Progenitor cell of endocrine pancreas (in vitro differentiated cells): ENCODE measurements around the gene TTLL8. TPM values are rescaled to one million over a fixed set of nuclear protein-coding genes. Genes with fewer than 3 reads are reported as not detected.
A peak's percentile ranks its signal among the peaks of the same experiment; 100 is the strongest.

ENCODE experiments used
- DNase-seq: peaks from one replicate; pipeline ENCODE4 v3.0.0; 2021; ENCODE audit warnings: low spot score; ENCODE audit not compliant: unreplicated experiment
- H3K27ac Mint-ChIP-seq: 2 replicates; pipeline ENCODE4 v1.8.0; 2021; ENCODE audit warnings: mild to moderate bottlenecking, moderate library complexity, mixed read lengths
- H3K27me3 Mint-ChIP-seq: 2 replicates; pipeline ENCODE4 v1.8.0; 2021; ENCODE audit warnings: mixed read lengths
- H3K36me3 Mint-ChIP-seq: 2 replicates; pipeline ENCODE4 v1.8.0; 2022; ENCODE audit warnings: mixed read lengths; ENCODE audit not compliant: insufficient read depth
- H3K4me1 Mint-ChIP-seq: 2 replicates; pipeline ENCODE4 v1.8.0; 2021; ENCODE audit warnings: low read depth, mixed read lengths
- H3K4me3 Mint-ChIP-seq: 2 replicates; pipeline ENCODE4 v1.8.0; 2021; ENCODE audit warnings: low read depth, mild to moderate bottlenecking, moderate library complexity, mixed read lengths
- H3K9me3 Mint-ChIP-seq: 2 replicates; pipeline ENCODE4 v1.8.0; 2021; ENCODE audit warnings: low read depth, mixed read lengths
- CTCF ChIP-seq: fragments of 200-600 bp; sonication (generic); IDR thresholded peaks from one replicate; pipeline ENCODE4 v1.5.0; 2021; ENCODE audit warnings: antibody characterized with exemption, mild to moderate bottlenecking; ENCODE audit not compliant: unreplicated experiment
- total RNA-seq: library from RNA; stranded (reverse); gene quantifications from 2 replicates; pipeline ENCODE4 v1.2.1, GENCODE V29; 2021

TTLL8 gene
- total RNA-seq, 1 donor from 2014 or later: not detected

- no peaks in the 10 kb centered on the region for H3K9me3 Mint-ChIP-seq
- peak overlapping the region; percentile 96 for H3K27ac Mint-ChIP-seq
- peaks cover 14% of the 10 kb centered on the region for H3K27me3 Mint-ChIP-seq
- peaks cover 6% of the 10 kb centered on the region for H3K4me1 Mint-ChIP-seq
- H3K36me3 Mint-ChIP-seq: no peaks in the 10 kb centered on the region
- TF ChIP-seq CTCF: no peak
- H3K4me3 Mint-ChIP-seq: peak overlapping the region; percentile 62
- no peak for DNase-seq
Observed at GRCh38 chr22:49971232-49972162, 86.6 kb downstream of the TTLL8 start.

GRCh38 chr22:49970528-49971231 is 87.4 kb downstream of the TTLL8 start:
- Mint-ChIP-seq H3K4me3 (peak overlapping the region; percentile 62), H3K27ac (peak overlapping the region; percentile 96), H3K9me3 (no peaks in the 10 kb centered on the region), H3K4me1 (peaks cover 6% of the 10 kb centered on the region), H3K36me3 (no peaks in the 10 kb centered on the region), H3K27me3 (peaks cover 12% of the 10 kb centered on the region)
- DNase-seq: peak; percentile 57
- TF ChIP-seq CTCF: no peak

GRCh38 chr22:49969751-49970527 is 88.2 kb downstream of the TTLL8 start:
- no peak for DNase-seq
- Mint-ChIP-seq H3K27me3 (peaks cover 7% of the 10 kb centered on the region), H3K36me3 (no peaks in the 10 kb centered on the region), H3K4me1 (peaks cover 6% of the 10 kb centered on the region), H3K4me3 (no peak overlapping the region), H3K9me3 (no peaks in the 10 kb centered on the region), H3K27ac (no peak overlapping the region)
- TF ChIP-seq CTCF: no peak

GRCh38 chr22:49968831-49969661 is 89.1 kb downstream of the TTLL8 start:
- TF ChIP-seq CTCF: no peak
- H3K4me3 Mint-ChIP-seq: no peak overlapping the region
- DNase-seq: no peak
- H3K4me1 Mint-ChIP-seq: peaks cover 6% of the 10 kb centered on the region
- H3K27me3 Mint-ChIP-seq: peaks cover 7% of the 10 kb centered on the region
- H3K36me3 Mint-ChIP-seq: no peaks in the 10 kb centered on the region
- H3K9me3 Mint-ChIP-seq: no peaks in the 10 kb centered on the region
- H3K27ac Mint-ChIP-seq: no peak overlapping the region

Other genes starting within 250 kb of the TTLL8 start
- 57.3 and 65.7 TPM in 2 replicates for gene BRD1, start 230.4 kb downstream of the TTLL8 start, total RNA-seq
- 34.3 and 36.5 TPM in 2 replicates for gene ZBED4, start 204.5 kb downstream of the TTLL8 start, total RNA-seq
- 22.0 and 25.7 TPM in 2 replicates for gene ALG12, start 139.9 kb downstream of the TTLL8 start, total RNA-seq
- gene CRELD2, start 139.7 kb downstream of the TTLL8 start, total RNA-seq: 42.2 and 42.4 TPM in 2 replicates
- 17.4 and 19.0 TPM in 2 replicates for gene PIM3, start 97.5 kb downstream of the TTLL8 start, total RNA-seq
- 0.10 TPM in 1 of 2 replicates, not detected in the other for gene IL17REL, start 45.5 kb downstream of the TTLL8 start, total RNA-seq
- not detected in 2 replicates for gene MLC1, start 27.1 kb upstream of the TTLL8 start, total RNA-seq
- 0.22 TPM in 1 of 2 replicates, not detected in the other for gene MOV10L1, start 31.7 kb upstream of the TTLL8 start, total RNA-seq
- 6.2 and 6.3 TPM in 2 replicates for gene PANX2, start 112.4 kb upstream of the TTLL8 start, total RNA-seq
- 39.4 and 42.1 TPM in 2 replicates for gene TRABD, start 127.6 kb upstream of the TTLL8 start, total RNA-seq
- gene SELENOO, start 142.7 kb upstream of the TTLL8 start, total RNA-seq: 24.3 and 24.7 TPM in 2 replicates
- gene TUBGCP6, start 186.7 kb upstream of the TTLL8 start, total RNA-seq: 62.0 and 70.9 TPM in 2 replicates
- gene HDAC10, start 193.0 kb upstream of the TTLL8 start, total RNA-seq: 73.8 and 81.5 TPM in 2 replicates
- 53.7 and 54.6 TPM in 2 replicates for gene MAPK12, start 203.4 kb upstream of the TTLL8 start, total RNA-seq
- 2.3 and 2.7 TPM in 2 replicates for gene MAPK11, start 212.1 kb upstream of the TTLL8 start, total RNA-seq
- gene PLXNB2, start 249.3 kb upstream of the TTLL8 start, total RNA-seq: 178 and 182 TPM in 2 replicates